GM18951 (cell line): ENCODE data around the gene MCRS1.
"Not testable (repeated sequence)": the region's sequence is repeated elsewhere in the genome, so short reads cannot be mapped to it uniquely, and the experiment has no call there.

Experiments
- POLR2A ChIP-seq: IDR thresholded peaks from 4 replicates; pipeline ENCODE4 v1.6.1; 2011; ENCODE audit warnings: mild to moderate bottlenecking; ENCODE audit not compliant: insufficient read length, insufficient read depth; ENCODE audit errors: extremely low read depth
- in situ Hi-C: fragments of 300-500 bp; cut with MboI; formaldehyde crosslinking; loops from one replicate; pipeline ENCODE4 v1.12.0; 2022; ENCODE audit warnings: low sequenced_read_pairs, mixed read lengths, inconsistent platforms; ENCODE audit not compliant: unreplicated experiment

The MCRS1 gene

GRCh38 chr12:49527361-49528130, 40.4 kb downstream of the MCRS1 start:
- in situ Hi-C loops = no loop called here

GRCh38 chr12:49525942-49526341, 42.0 kb downstream of the MCRS1 start:
- in situ Hi-C loops = no loop called here

More at GRCh38 chr12:49527361-49528130, 40.4 kb downstream of the MCRS1 start:
- TF ChIP-seq POLR2A = no peak

GRCh38 chr12:49524660-49525324, 43.1 kb downstream of the MCRS1 start:
- TF ChIP-seq POLR2A = no peak
- in situ Hi-C loops = no loop called here

More at GRCh38 chr12:49525942-49526341, 42.0 kb downstream of the MCRS1 start:
- TF ChIP-seq POLR2A = no peak

GRCh38 chr12:49521389-49521788, 46.6 kb downstream of the MCRS1 start:
- in situ Hi-C loops = no loop called here
- no peak for TF ChIP-seq POLR2A

GRCh38 chr12:49519574-49519936, 48.4 kb downstream of the MCRS1 start:
- in situ Hi-C loops = loop anchor here (5.0 kb wide), 1 partner anchor 157 kb away; no protein-coding TSS in a partner anchor

GRCh38 chr12:49518914-49519573, 48.9 kb downstream of the MCRS1 start:
- in situ Hi-C loops = loop anchor here (5.0 kb wide), 1 partner anchor 157 kb away; no protein-coding TSS in a partner anchor

More at GRCh38 chr12:49519574-49519936, 48.4 kb downstream of the MCRS1 start:
- TF ChIP-seq POLR2A = no peak

GRCh38 chr12:49515266-49515665, 52.7 kb downstream of the MCRS1 start:
- in situ Hi-C loops = loop anchor here (5.0 kb wide), 1 partner anchor 153 kb away; no protein-coding TSS in a partner anchor
- TF ChIP-seq POLR2A = no peak

More at GRCh38 chr12:49518914-49519573, 48.9 kb downstream of the MCRS1 start:
- TF ChIP-seq POLR2A = no peak

- TF ChIP-seq POLR2A = no peak
- in situ Hi-C loops = no loop called here
Observed at GRCh38 chr12:49512546-49512945, 55.4 kb downstream of the MCRS1 start.

GRCh38 chr12:49511410-49511809, 56.5 kb downstream of the MCRS1 start:
- in situ Hi-C loops = no loop called here
- TF ChIP-seq POLR2A = no peak

- in situ Hi-C loops = not testable (repeated sequence)
Observed at GRCh38 chr12:49509681-49510080, 58.3 kb downstream of the MCRS1 start.
